GM23338 (cell line): ENCODE measurements around the gene NT5C3B.
"Not testable (repeated sequence)": the region's sequence is repeated elsewhere in the genome, so short reads cannot be mapped to it uniquely, and the experiment has no call there.

ENCODE experiments used
- POLR2AphosphoS5 ChIP-seq: IDR thresholded peaks from 2 replicates; pipeline ENCODE4 v1.6.1; 2016; ENCODE audit warnings: antibody characterized with exemption, low read depth
- TF ChIP-seq, protein P1 (sequence below), 2 experiments: fragments of 200-600 bp in 1 of 2; sonication (generic) in 1 of 2; conservative IDR thresholded peaks; 2 replicates each; pipeline versions ENCODE4 v1.5.1 to v1.6.1; 2016 to 2017; ENCODE audit warnings: antibody characterized with exemption in 2 of 2, low read depth in 2 of 2, mild to moderate bottlenecking in 2 of 2, moderate library complexity in 1 of 2

DNA sequence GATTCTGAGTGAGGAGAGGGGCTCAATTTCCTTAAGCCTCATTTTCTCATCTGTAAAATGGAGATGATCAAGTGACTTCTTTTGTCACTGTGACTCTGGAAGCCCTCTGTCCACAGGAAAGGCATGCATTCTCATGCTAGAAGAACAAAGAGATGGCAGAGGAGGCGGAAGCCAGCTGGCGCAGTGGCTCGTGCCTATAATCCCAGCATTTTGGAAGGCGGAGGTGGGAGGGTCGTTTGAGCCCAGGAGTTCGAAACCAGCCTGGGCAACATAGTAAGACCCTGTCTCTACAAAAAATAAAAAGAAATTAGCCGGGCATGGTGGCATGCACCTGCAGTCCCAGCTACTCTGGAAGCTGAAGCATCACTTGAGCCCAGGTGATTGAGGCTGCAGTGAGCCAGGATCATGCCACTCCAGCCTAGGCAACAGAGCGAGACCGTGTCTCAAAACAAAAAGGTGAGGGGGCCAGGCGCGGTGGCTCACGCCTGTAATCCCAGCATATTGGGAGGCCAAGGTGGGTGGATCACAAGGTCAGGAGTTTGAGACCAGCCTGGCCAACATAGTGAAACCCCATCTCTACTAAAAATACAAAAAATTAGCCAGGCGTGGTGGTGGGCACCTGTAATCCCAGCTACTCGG is 59.7 kb downstream of the NT5C3B start:
- TF ChIP-seq, protein P1, sequence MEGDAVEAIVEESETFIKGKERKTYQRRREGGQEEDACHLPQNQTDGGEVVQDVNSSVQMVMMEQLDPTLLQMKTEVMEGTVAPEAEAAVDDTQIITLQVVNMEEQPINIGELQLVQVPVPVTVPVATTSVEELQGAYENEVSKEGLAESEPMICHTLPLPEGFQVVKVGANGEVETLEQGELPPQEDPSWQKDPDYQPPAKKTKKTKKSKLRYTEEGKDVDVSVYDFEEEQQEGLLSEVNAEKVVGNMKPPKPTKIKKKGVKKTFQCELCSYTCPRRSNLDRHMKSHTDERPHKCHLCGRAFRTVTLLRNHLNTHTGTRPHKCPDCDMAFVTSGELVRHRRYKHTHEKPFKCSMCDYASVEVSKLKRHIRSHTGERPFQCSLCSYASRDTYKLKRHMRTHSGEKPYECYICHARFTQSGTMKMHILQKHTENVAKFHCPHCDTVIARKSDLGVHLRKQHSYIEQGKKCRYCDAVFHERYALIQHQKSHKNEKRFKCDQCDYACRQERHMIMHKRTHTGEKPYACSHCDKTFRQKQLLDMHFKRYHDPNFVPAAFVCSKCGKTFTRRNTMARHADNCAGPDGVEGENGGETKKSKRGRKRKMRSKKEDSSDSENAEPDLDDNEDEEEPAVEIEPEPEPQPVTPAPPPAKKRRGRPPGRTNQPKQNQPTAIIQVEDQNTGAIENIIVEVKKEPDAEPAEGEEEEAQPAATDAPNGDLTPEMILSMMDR (conservative IDR thresholded peaks at IDR 0.05; ENCODE audit: low read depth in 2 of 2) = not testable (repeated sequence)
- not testable (repeated sequence) for TF ChIP-seq POLR2AphosphoS5
